H9 (cell line): ENCODE results near the gene C2CD2. TPM values are rescaled to one million over a fixed set of nuclear protein-coding genes. Genes with fewer than 3 reads are reported as not detected.

Source experiments
- DNase-seq: peaks from one replicate; pipeline ENCODE4 v3.0.0-alpha.2; 2017
- H2AFZ ChIP-seq: one replicate; pipeline ENCODE4 v1.6.1; 2013; ENCODE audit warnings: mild to moderate bottlenecking, low read length, control low read depth, moderate library complexity
- H2AK5ac ChIP-seq: 2 replicates; pipeline ENCODE4 v1.6.1; 2013; ENCODE audit warnings: low read length, control low read depth, mixed read lengths; ENCODE audit not compliant: insufficient read length
- H2BK120ac ChIP-seq: one replicate; pipeline ENCODE4 v1.6.1; 2013; ENCODE audit warnings: low read depth, mild to moderate bottlenecking, low read length, control low read depth, inconsistent platforms; ENCODE audit not compliant: poor library complexity, severe bottlenecking
- H2BK12ac ChIP-seq: 2 replicates; pipeline ENCODE4 v1.6.1; 2013; ENCODE audit warnings: low read length, control low read depth, mixed read lengths, low read depth; ENCODE audit not compliant: insufficient read length
- H2BK15ac ChIP-seq: 2 replicates; pipeline ENCODE4 v1.6.1; 2013; ENCODE audit warnings: low read depth, low read length, control low read depth
- H2BK20ac ChIP-seq: one replicate; pipeline ENCODE4 v1.6.1; 2013; ENCODE audit warnings: low read depth, mild to moderate bottlenecking, low read length, control low read depth, inconsistent platforms; ENCODE audit not compliant: poor library complexity, severe bottlenecking
- H2BK5ac ChIP-seq: 2 replicates; pipeline ENCODE4 v1.6.1; 2013; ENCODE audit warnings: low read length, control low read depth, mixed read lengths; ENCODE audit not compliant: insufficient read length
- H3K14ac ChIP-seq: 2 replicates; pipeline ENCODE4 v1.6.1; 2013; ENCODE audit warnings: low read length, control low read depth; ENCODE audit not compliant: insufficient read depth
- H3K18ac ChIP-seq: 2 replicates; pipeline ENCODE4 v1.6.1; 2013; ENCODE audit warnings: low read depth, mild to moderate bottlenecking, mixed read lengths, low read length, control low read depth; ENCODE audit not compliant: insufficient read length
- H3K23ac ChIP-seq: 2 replicates; pipeline ENCODE4 v1.6.1; 2013; ENCODE audit warnings: low read length, control low read depth, mixed read lengths, low read depth; ENCODE audit not compliant: insufficient read length
- H3K23me2 ChIP-seq: 2 replicates; pipeline ENCODE4 v1.6.1; 2013; ENCODE audit warnings: low read depth, mild to moderate bottlenecking, mixed read lengths, low read length, control low read depth; ENCODE audit not compliant: insufficient read length, poor library complexity, severe bottlenecking
- H3K27ac ChIP-seq: 2 replicates; pipeline ENCODE4 v1.5.1; 2013; ENCODE audit warnings: low read length, control low read depth, mixed read lengths, low read depth; ENCODE audit not compliant: insufficient read length
- H3K27me3 ChIP-seq: 2 replicates; pipeline ENCODE4 v1.6.1; 2013; ENCODE audit warnings: low read length, control low read depth, inconsistent platforms; ENCODE audit not compliant: insufficient read depth
- H3K4ac ChIP-seq: 2 replicates; pipeline ENCODE4 v1.6.1; 2013; ENCODE audit warnings: low read depth, mild to moderate bottlenecking, control low read depth, inconsistent platforms, low read length, moderate library complexity
- H3K4me1 ChIP-seq: 2 replicates; pipeline ENCODE4 v1.6.1; 2013; ENCODE audit warnings: low read length, control low read depth, inconsistent platforms; ENCODE audit not compliant: insufficient read depth
- H3K4me2 ChIP-seq: 2 replicates; pipeline ENCODE4 v1.6.1; 2013; ENCODE audit warnings: low read length, control low read depth, mixed read lengths; ENCODE audit not compliant: insufficient read length, insufficient read depth
- H3K56ac ChIP-seq: 2 replicates; pipeline ENCODE4 v1.6.1; 2013; ENCODE audit warnings: low read depth, mild to moderate bottlenecking, mixed read lengths, low read length, control low read depth; ENCODE audit not compliant: insufficient read length
- H3K79me1 ChIP-seq: 2 replicates; pipeline ENCODE4 v1.6.1; 2013; ENCODE audit warnings: low read depth, mild to moderate bottlenecking, moderate library complexity, low read length, control low read depth, inconsistent platforms; ENCODE audit not compliant: insufficient read depth, poor library complexity, severe bottlenecking
- H3K79me2 ChIP-seq: 2 replicates; pipeline ENCODE4 v1.6.1; 2013; ENCODE audit warnings: low read length, control low read depth, inconsistent platforms; ENCODE audit not compliant: insufficient read depth
- H3K9ac ChIP-seq: 2 replicates; pipeline ENCODE4 v1.6.1; 2013; ENCODE audit warnings: low read length, control low read depth, mixed read lengths; ENCODE audit not compliant: insufficient read length; ENCODE audit errors: extremely low read depth
- H3K9me3 ChIP-seq: one replicate; pipeline ENCODE4 v1.6.1; 2013; ENCODE audit warnings: low read depth, low read length, inconsistent platforms; ENCODE audit not compliant: control insufficient read depth
- H3T11ph ChIP-seq: one replicate; pipeline ENCODE4 v1.6.1; 2013; ENCODE audit warnings: mild to moderate bottlenecking, low read length, control low read depth, inconsistent platforms
- H4K20me1 ChIP-seq: one replicate; pipeline ENCODE4 v1.6.1; 2013; ENCODE audit not compliant: control insufficient read depth, insufficient read length, insufficient read depth
- H4K5ac ChIP-seq: 2 replicates; pipeline ENCODE4 v1.6.1; 2013; ENCODE audit warnings: low read depth, mild to moderate bottlenecking, mixed read lengths, low read length, control low read depth; ENCODE audit not compliant: insufficient read length
- H4K8ac ChIP-seq: replicated peaks from 2 replicates; pipeline ENCODE4 v1.6.1; 2013; ENCODE audit warnings: low read length, control low read depth, mixed read lengths, low read depth; ENCODE audit not compliant: insufficient read length
- H4K91ac ChIP-seq: 2 replicates; pipeline ENCODE4 v1.6.1; 2013; ENCODE audit warnings: low read depth, mild to moderate bottlenecking, moderate library complexity, mixed read lengths, low read length, control low read depth; ENCODE audit not compliant: insufficient read length
- H3K27ac Mint-ChIP-seq, 3 experiments: 2 replicates in 2 of 3; 3 replicates in 1 of 3; pipeline ENCODE4 v1.8.0; 2020 to 2021; ENCODE audit warnings: mixed read lengths in 3 of 3, mild to moderate bottlenecking in 1 of 3, moderate library complexity in 1 of 3
- H3K27me3 Mint-ChIP-seq: 2 replicates; pipeline ENCODE4 v1.8.0; 2021; ENCODE audit warnings: low read depth, mild to moderate bottlenecking, moderate library complexity, mixed read lengths
- H3K36me3 Mint-ChIP-seq, 3 experiments: 2 replicates in 2 of 3; 3 replicates in 1 of 3; pipeline ENCODE4 v1.8.0; 2020 to 2021; ENCODE audit warnings: low read depth in 3 of 3, mixed read lengths in 3 of 3; ENCODE audit not compliant: insufficient read depth in 1 of 3
- H3K4me1 Mint-ChIP-seq, 2 experiments: 2 replicates each; pipeline ENCODE4 v1.8.0; 2020; ENCODE audit warnings: mixed read lengths in 2 of 2
- H3K4me3 Mint-ChIP-seq, 2 experiments: 2 replicates in 1 of 2; 3 replicates in 1 of 2; pipeline ENCODE4 v1.8.0; 2020 to 2021; ENCODE audit warnings: mild to moderate bottlenecking in 2 of 2, mixed read lengths in 2 of 2, moderate library complexity in 1 of 2
- H3K9me3 Mint-ChIP-seq, 2 experiments: 2 replicates in 1 of 2; 3 replicates in 1 of 2; pipeline ENCODE4 v1.8.0; 2020; ENCODE audit warnings: mild to moderate bottlenecking in 2 of 2, mixed read lengths in 2 of 2, moderate library complexity in 1 of 2
- CTCF ChIP-seq: fragments of 200-600 bp; sonication (generic); conservative IDR thresholded peaks from 3 replicates; pipeline ENCODE4 v1.8.0; 2021; ENCODE audit warnings: antibody characterized with exemption, mild to moderate bottlenecking
- WGBS: extraction: QIAGEN DNeasy Blood & Tissue Kit; methylation state at CpG from one replicate; pipeline ENCODE4 v1.1.7; 2013; ENCODE audit warnings: missing lambda C conversion rate, low lambda C conversion rate, mixed read lengths; ENCODE audit not compliant: insufficient read length; ENCODE audit errors: extremely low coverage; 5-methylcytosine and 5-hydroxymethylcytosine counted together
- total RNA-seq: library from RNA; stranded (reverse); gene quantifications from 2 replicates; pipeline ENCODE4 v1.2.1, GENCODE V29; 2021

The C2CD2 gene
- total RNA-seq, 1 experiment from 2014 or later, result 14.6 TPM

GRCh38 chr21:41856572-41856971, 97.2 kb downstream of the C2CD2 start:
- H3K14ac ChIP-seq, result no peak overlapping the region
- no peak overlapping the region for H4K8ac ChIP-seq
- Mint-ChIP-seq H3K4me3 (no peak overlapping the region), H3K27me3 (no peaks in the 10 kb centered on the region), H3K9me3 (no peaks in the 10 kb centered on the region), H3K27ac (no peak overlapping the region; a peak in 1 of 7 replicates), H3K36me3 (peaks cover 10 to 42% (median 30%) of the 10 kb centered on the region in 3 experiments), H3K4me1 (peaks cover under 1% of the 10 kb centered on the region in 2 experiments; a peak in 1 of 4 replicates)
- H3K4me2 ChIP-seq, result no peak overlapping the region
- no peak overlapping the region for H4K5ac ChIP-seq
- no peak overlapping the region for H2AFZ ChIP-seq
- no peak overlapping the region for H2AK5ac ChIP-seq
- H3K4me1 ChIP-seq, result no peaks in the 10 kb centered on the region
- no peaks in the 10 kb centered on the region for H3K9me3 ChIP-seq
- no peak for DNase-seq
- H3K27ac ChIP-seq, result no peak overlapping the region
- H2BK15ac ChIP-seq, result no peak overlapping the region
- no peaks in the 10 kb centered on the region for H3K23me2 ChIP-seq
- no peak overlapping the region for H2BK120ac ChIP-seq
- no peak overlapping the region for H4K91ac ChIP-seq
- H2BK12ac ChIP-seq, result no peak overlapping the region
- no CpG with 5 or more reads among the region's 10 CpGs for WGBS
- no peak overlapping the region for H3K9ac ChIP-seq
- H3K4ac ChIP-seq, result no peak overlapping the region
- H3T11ph ChIP-seq, result no peak overlapping the region
- no peaks in the 10 kb centered on the region for H3K79me2 ChIP-seq
- no peak overlapping the region for H3K23ac ChIP-seq
- no peak overlapping the region for H2BK20ac ChIP-seq
- no peaks in the 10 kb centered on the region for H3K27me3 ChIP-seq
- TF ChIP-seq CTCF, result no peak
- H3K56ac ChIP-seq, result no peak overlapping the region
- H3K79me1 ChIP-seq, result no peaks in the 10 kb centered on the region
- no peak overlapping the region for H3K18ac ChIP-seq
- no peaks in the 10 kb centered on the region for H4K20me1 ChIP-seq
- no peak overlapping the region for H2BK5ac ChIP-seq
